Measurements from ENCODE around the gene TYRP1.

GRCh38 chr9:12657233-12657632, 36.0 kb upstream of the TYRP1 start:
- TF ChIP-seq FOSL2 (IDR thresholded peaks at IDR 0.05; ENCODE audit: borderline replicate concordance, low read depth) = no peak
- no peak for TF ChIP-seq CTCF (IDR thresholded peaks at IDR 0.05)
- no peak for TF ChIP-seq REST (IDR thresholded peaks at IDR 0.05; ENCODE audit: low read depth, low read length)
- no peak for TF ChIP-seq JUND (IDR thresholded peaks at IDR 0.05)
